Skeletal muscle satellite cell (primary cell): ENCODE data around the gene GPR162.

Source experiments
- H3K27me3 ChIP-seq: 2 replicates; pipeline ENCODE4 v1.7.0; 2013; ENCODE audit warnings: low read length; ENCODE audit not compliant: control insufficient read depth, insufficient read depth
- H3K36me3 ChIP-seq: 2 replicates; pipeline ENCODE4 v1.7.0; 2013; ENCODE audit warnings: mild to moderate bottlenecking, control low read depth, low read length; ENCODE audit not compliant: insufficient read depth
- H3K4me1 ChIP-seq: 2 replicates; pipeline ENCODE4 v1.7.0; 2013; ENCODE audit warnings: low read length; ENCODE audit not compliant: control insufficient read depth, insufficient read depth
- H3K4me2 ChIP-seq: 2 replicates; pipeline ENCODE4 v1.7.0; 2013; ENCODE audit warnings: mild to moderate bottlenecking, low read length
- H3K4me3 ChIP-seq: 2 replicates; pipeline ENCODE4 v1.7.0; 2013; ENCODE audit warnings: low read length
- H3K9ac ChIP-seq: 2 replicates; pipeline ENCODE4 v1.7.0; 2013; ENCODE audit warnings: mild to moderate bottlenecking, low read depth, low read length, moderate library complexity
- H3K9me3 ChIP-seq: replicated peaks from 2 replicates; pipeline ENCODE4 v1.7.0; 2013; ENCODE audit warnings: mild to moderate bottlenecking, control low read depth, low read length

GPR162 gene

DNA sequence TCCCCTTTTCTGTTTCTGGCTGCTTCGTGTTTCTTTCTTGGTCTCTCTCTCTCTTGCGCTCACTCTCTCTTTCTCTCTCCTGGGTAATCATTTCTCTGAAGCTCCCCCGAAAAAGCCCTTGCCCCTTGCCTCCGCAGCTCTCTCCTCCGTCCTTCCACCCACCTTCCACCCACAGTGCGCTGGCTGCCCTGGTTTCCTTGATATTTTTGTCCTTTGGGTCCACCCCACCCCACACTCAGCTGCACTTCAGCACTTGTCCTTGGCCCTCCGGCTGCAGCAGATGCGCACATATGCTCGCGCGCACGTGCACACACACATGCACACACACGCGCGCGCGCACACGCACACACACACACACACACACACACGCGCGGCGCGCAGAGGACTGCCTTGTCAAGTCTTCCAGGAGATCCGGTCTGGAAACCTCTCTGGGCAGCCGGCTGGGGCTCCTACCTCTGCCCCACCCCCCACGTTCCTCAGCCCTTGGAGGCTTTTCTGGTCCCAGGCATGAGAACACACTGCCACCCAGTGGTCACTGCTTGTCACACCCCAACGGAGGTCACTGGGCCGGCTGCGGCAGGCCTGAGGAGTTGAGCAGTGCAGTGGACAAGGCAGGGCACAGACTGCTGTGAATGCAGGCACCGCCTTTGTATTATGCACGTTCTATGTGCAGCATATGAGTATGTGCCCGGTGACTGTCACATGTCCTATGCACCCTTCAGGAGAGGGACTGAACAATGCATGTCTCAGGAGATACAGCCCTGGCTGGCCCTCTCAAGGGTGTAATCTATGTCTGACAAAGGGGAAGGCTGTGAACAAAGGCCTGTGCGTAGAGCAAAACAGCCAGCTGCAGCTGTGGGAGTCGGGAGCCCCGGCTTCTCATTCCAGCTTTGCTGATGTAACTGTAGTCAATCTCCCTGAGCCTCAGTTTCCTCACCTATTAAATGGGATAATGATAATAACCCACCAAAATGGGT, 42.8 kb upstream of the GPR162 start:
- Histone ChIP-seq H3K4me3 (peak overlapping the region; percentile 35), H3K27me3 (no peaks in the 10 kb centered on the region), H3K4me2 (peak overlapping the region; percentile 70), H3K9ac (no peak overlapping the region), H3K9me3 (no peaks in the 10 kb centered on the region), H3K36me3 (peaks cover 16% of the 10 kb centered on the region), H3K4me1 (peaks cover 6% of the 10 kb centered on the region)

- H3K9me3 ChIP-seq, result no peaks in the 10 kb centered on the region
- peaks cover 14% of the 10 kb centered on the region for H3K36me3 ChIP-seq
- no peak overlapping the region for H3K9ac ChIP-seq
- no peak overlapping the region for H3K4me3 ChIP-seq
- H3K4me1 ChIP-seq, result peaks cover 6% of the 10 kb centered on the region
- no peaks in the 10 kb centered on the region for H3K27me3 ChIP-seq
- no peak overlapping the region for H3K4me2 ChIP-seq
Observed at GRCh38 chr12:6779708-6780432, 41.8 kb upstream of the GPR162 start.

DNA sequence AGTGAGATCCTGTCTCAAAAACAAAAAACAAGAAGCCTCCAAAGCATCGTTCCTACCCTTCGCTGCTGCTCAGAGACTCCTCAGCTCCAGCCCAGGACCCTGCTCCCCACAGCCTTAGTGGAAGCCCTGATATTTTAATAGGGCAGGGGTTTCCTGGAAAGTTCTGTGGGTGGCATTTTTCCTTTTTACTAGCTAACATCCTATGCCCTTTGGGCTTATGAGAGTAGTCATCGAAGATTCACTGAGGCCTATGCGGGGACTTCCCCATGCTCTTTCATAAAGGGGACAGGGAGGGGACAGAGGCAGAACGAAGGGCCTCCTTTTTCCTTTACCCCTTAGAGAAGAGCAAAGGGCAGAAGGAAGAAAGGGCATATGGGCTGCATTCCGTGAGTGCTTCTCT, 41.0 kb upstream of the GPR162 start:
- Histone ChIP-seq H3K4me3 (no peak overlapping the region), H3K9me3 (no peaks in the 10 kb centered on the region), H3K4me1 (peaks cover 6% of the 10 kb centered on the region), H3K27me3 (no peaks in the 10 kb centered on the region), H3K36me3 (peaks cover 7% of the 10 kb centered on the region), H3K9ac (no peak overlapping the region), H3K4me2 (no peak overlapping the region)

GRCh38 chr12:6782119-6782518, 39.5 kb upstream of the GPR162 start:
- no peaks in the 10 kb centered on the region for H3K9me3 ChIP-seq

DNA sequence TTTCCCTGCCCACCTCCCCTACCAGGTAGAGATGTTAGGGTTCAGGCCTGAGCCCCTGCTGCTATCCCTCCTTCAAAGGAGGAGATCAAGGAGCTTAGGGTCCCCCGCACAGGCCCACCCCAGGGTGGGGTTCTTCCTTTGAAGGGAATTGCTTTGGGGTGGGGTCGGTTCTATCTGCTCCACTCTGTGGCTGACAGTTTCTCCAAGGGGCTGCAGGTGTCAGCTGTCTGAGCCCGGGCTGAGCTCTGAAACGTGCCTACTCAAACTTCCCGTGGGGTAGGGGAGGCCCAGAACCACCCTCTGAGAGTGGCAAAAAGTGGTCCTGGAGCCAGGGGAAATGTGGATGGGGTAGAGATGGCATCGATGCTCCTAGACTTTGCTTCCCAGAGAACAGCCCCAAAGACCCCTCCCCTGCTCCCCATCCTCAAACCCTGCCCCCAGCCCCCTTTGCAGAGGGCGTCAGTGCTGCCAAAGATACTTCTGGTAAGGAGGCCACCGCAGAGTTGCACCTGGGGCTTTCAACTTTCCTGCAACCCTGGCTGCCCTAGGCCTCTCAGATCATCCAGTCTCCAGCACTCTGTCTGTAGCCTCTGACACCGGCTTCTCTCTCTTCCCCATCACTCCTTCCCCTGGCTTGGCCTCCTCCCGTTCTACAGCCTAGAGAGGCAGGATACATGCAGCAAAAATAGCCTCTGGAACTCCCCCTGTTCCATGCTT, 38.6 kb upstream of the GPR162 start:
- H3K4me2 ChIP-seq, result no peak overlapping the region
- no peak overlapping the region for H3K9ac ChIP-seq
- H3K9me3 ChIP-seq, result no peaks in the 10 kb centered on the region
- no peaks in the 10 kb centered on the region for H3K36me3 ChIP-seq
- peaks cover 6% of the 10 kb centered on the region for H3K4me1 ChIP-seq
- no peaks in the 10 kb centered on the region for H3K27me3 ChIP-seq
- no peak overlapping the region for H3K4me3 ChIP-seq

More at GRCh38 chr12:6782119-6782518, 39.5 kb upstream of the GPR162 start:
- Histone ChIP-seq H3K4me1 (peaks cover 6% of the 10 kb centered on the region), H3K9ac (no peak overlapping the region), H3K4me3 (no peak overlapping the region), H3K4me2 (no peak overlapping the region), H3K27me3 (no peaks in the 10 kb centered on the region), H3K36me3 (no peaks in the 10 kb centered on the region)

DNA sequence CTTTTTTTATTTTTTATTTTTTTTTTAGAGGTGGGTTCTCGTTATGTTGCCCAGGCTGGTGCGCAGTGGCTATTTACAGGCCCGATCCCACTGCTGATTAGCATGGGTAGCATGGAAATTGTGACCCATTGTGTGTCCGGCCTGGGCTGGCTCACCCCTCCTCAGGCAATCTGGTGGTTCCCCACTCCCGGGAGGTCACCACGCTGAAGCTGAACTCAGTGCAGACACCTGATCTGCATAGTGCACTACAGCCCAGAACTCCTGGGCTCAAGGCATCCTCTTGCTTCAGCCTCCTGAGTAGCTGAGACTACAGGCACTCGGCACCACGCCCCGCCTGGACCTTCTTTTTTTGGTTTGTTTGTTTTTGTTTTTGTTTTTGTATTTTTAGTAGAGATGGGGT, 37.8 kb upstream of the GPR162 start:
- H3K36me3 ChIP-seq, result no peaks in the 10 kb centered on the region
- H3K4me1 ChIP-seq, result no peaks in the 10 kb centered on the region
- H3K27me3 ChIP-seq, result no peaks in the 10 kb centered on the region
- H3K4me3 ChIP-seq, result no peak overlapping the region
- H3K4me2 ChIP-seq, result no peak overlapping the region
- H3K9ac ChIP-seq, result no peak overlapping the region
- no peaks in the 10 kb centered on the region for H3K9me3 ChIP-seq

- no peaks in the 10 kb centered on the region for H3K36me3 ChIP-seq
- no peaks in the 10 kb centered on the region for H3K9me3 ChIP-seq
- H3K4me1 ChIP-seq, result no peaks in the 10 kb centered on the region
- no peak overlapping the region for H3K9ac ChIP-seq
- H3K4me2 ChIP-seq, result no peak overlapping the region
- H3K27me3 ChIP-seq, result no peaks in the 10 kb centered on the region
- H3K4me3 ChIP-seq, result no peak overlapping the region
Observed at GRCh38 chr12:6784296-6784695, 37.3 kb upstream of the GPR162 start.

- Histone ChIP-seq H3K27me3 (no peaks in the 10 kb centered on the region), H3K9ac (no peak overlapping the region), H3K4me1 (no peaks in the 10 kb centered on the region), H3K36me3 (no peaks in the 10 kb centered on the region), H3K4me3 (no peak overlapping the region), H3K9me3 (no peaks in the 10 kb centered on the region), H3K4me2 (no peak overlapping the region)
Observed at GRCh38 chr12:6784761-6785160, 36.9 kb upstream of the GPR162 start.

DNA sequence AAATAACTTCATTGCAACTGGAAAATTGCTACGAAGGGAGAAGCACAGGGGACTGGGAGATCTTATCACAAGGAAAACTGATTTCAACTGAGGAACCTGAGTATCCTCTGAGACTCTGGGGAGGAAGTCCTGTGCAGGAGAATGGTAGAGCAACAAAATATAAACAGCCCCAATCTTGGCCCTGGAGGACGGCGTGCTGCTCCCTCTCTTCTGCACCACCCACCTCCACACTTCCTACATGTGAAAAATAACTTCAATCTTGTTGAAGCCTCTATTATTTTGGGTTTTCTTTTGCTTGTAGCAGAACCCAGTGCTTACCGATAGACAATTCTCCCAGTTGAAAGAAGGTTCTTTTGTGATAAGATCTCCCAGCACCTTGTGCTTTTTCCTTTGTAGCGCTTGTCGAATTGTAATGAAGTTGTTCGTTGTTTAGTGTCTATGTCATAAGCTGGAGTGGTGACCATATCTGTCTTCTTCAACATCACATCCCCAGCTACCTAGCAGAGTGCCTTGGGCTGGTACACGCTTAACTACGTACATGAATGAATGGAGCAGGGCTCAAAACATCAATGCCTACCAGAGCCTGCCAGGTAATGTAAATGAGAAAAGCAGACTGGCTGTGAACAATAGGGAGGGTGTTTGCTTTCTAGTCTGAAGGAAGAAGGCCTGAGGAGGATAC, 35.1 kb upstream of the GPR162 start:
- H3K4me2 ChIP-seq, result no peak overlapping the region
- H3K36me3 ChIP-seq, result no peaks in the 10 kb centered on the region
- no peaks in the 10 kb centered on the region for H3K27me3 ChIP-seq
- H3K9me3 ChIP-seq, result no peaks in the 10 kb centered on the region
- H3K9ac ChIP-seq, result no peak overlapping the region
- no peak overlapping the region for H3K4me3 ChIP-seq
- H3K4me1 ChIP-seq, result no peaks in the 10 kb centered on the region

DNA sequence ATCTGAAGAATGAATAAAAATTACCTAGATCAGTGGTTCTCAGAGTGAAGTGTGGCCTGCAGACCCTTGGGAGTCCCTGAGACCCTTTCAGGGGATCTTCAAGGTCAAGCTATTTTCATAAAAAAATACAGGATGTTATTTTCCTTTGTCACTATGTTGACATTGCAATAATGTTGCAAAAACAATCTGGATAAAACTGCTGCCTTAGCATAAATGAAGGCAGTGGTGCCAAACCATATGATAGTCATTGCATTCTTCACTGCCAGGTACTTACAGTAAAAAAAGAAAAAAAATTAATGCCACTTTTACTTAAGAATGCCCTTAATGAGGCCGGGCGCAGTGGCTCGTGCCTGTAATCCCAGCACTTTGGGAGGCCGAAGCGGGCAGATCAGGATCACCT, 34.3 kb upstream of the GPR162 start:
- H3K4me1 ChIP-seq, result no peaks in the 10 kb centered on the region
- H3K9ac ChIP-seq, result no peak overlapping the region
- no peaks in the 10 kb centered on the region for H3K9me3 ChIP-seq
- no peak overlapping the region for H3K4me2 ChIP-seq
- no peaks in the 10 kb centered on the region for H3K27me3 ChIP-seq
- H3K36me3 ChIP-seq, result no peaks in the 10 kb centered on the region
- H3K4me3 ChIP-seq, result no peak overlapping the region
